ENCODE results near the gene EME1.
A peak's percentile ranks its signal among the peaks of the same experiment; 100 is the strongest.

Gene EME1

GRCh38 chr17:50356892-50357510 is 16.0 kb upstream of the EME1 start:
- Histone ChIP-seq H3K9me3 (ENCODE audit: control insufficient read depth, insufficient read depth, low read length) (no peaks in the 10 kb centered on the region), H3K36me3 (ENCODE audit: control insufficient read depth, insufficient read depth, low read length) (peaks cover 72% of the 10 kb centered on the region), H3K27me3 (ENCODE audit: control insufficient read depth, insufficient read depth, low read length) (no peaks in the 10 kb centered on the region), H3K4me1 (ENCODE audit: control insufficient read depth, insufficient read depth, low read length) (peaks cover under 1% of the 10 kb centered on the region; the same call in 1 of the 2 replicates), H3K27ac (ENCODE audit: low read depth, low read length) (no peak overlapping the region), H3K4me3 (ENCODE audit: low read depth, low read length) (no peak overlapping the region), H3K9ac (ENCODE audit: low read depth, low read length) (no peak overlapping the region)

DNA sequence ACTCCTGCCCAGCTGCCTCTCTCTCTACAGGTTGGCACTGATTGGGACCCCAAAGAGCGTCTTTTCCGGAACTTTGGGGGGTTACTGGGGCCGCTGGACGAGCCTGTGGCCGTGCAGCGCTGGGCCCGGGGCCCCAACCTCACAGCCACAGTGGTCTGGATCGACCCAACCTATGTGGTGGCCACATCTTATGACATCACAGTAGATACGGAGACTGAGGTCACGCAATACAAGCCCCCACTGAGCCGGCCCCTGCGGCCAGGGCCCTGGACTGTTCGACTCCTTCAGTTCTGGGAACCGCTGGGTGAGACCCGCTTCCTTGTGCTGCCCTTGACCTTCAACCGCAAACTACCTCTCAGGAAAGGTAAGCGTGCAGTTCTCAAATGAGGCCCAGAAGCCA is 14.9 kb upstream of the EME1 start:
- Histone ChIP-seq H3K9me3 (ENCODE audit: control insufficient read depth, insufficient read depth, low read length) (no peaks in the 10 kb centered on the region), H3K9ac (ENCODE audit: low read depth, low read length) (no peak overlapping the region), H3K27me3 (ENCODE audit: control insufficient read depth, insufficient read depth, low read length) (no peaks in the 10 kb centered on the region), H3K4me1 (ENCODE audit: control insufficient read depth, insufficient read depth, low read length) (peaks cover 8% of the 10 kb centered on the region), H3K36me3 (ENCODE audit: control insufficient read depth, insufficient read depth, low read length) (peaks cover 72% of the 10 kb centered on the region), H3K4me3 (ENCODE audit: low read depth, low read length) (no peak overlapping the region), H3K27ac (ENCODE audit: low read depth, low read length) (no peak overlapping the region)

DNA sequence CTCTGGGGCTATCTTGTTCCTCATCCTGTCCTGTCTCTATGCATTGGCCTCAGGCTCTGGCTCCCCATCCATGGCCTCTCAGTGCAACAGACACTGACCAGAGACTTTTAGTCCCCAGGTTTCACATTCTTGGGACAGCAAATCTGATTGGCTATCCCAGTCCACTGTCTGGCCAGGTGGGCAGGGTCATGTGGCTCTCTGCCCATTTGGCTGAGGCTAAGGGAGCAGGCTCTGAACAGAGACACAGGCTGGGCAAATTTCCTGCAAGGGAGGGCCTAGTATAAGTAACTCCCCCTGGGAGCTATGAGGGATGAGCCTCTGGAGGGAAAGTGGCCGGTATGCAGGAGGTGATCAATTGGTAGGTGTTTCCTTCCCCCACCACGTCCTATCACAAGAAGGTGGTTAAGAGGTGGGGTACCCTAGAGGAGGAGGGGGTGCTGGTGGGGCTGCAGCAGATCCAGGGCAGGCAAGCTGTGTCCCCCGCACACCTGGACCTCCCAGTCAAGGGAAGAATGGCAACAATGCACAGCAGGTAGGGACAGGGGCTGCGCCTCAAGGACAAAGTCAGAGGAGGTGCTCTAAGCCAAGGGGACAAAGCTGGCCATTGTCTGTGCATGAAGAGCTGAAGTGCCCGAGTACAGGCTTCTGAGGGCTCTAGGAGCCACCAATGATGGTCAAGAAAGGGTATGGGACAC is 13.9 kb upstream of the EME1 start:
- Histone ChIP-seq H3K9ac (ENCODE audit: low read depth, low read length) (no peak overlapping the region), H3K27ac (ENCODE audit: low read depth, low read length) (no peak overlapping the region), H3K36me3 (ENCODE audit: control insufficient read depth, insufficient read depth, low read length) (peaks cover 67% of the 10 kb centered on the region), H3K4me1 (ENCODE audit: control insufficient read depth, insufficient read depth, low read length) (peaks cover 16% of the 10 kb centered on the region), H3K27me3 (ENCODE audit: control insufficient read depth, insufficient read depth, low read length) (no peaks in the 10 kb centered on the region), H3K4me3 (ENCODE audit: low read depth, low read length) (no peak overlapping the region), H3K9me3 (ENCODE audit: control insufficient read depth, insufficient read depth, low read length) (no peaks in the 10 kb centered on the region)

- H3K4me3 ChIP-seq (ENCODE audit: low read depth, low read length) = no peak overlapping the region
- H3K27me3 ChIP-seq (ENCODE audit: control insufficient read depth, insufficient read depth, low read length) = no peaks in the 10 kb centered on the region
- H3K9ac ChIP-seq (ENCODE audit: low read depth, low read length) = no peak overlapping the region
- peaks cover 25% of the 10 kb centered on the region for H3K4me1 ChIP-seq (ENCODE audit: control insufficient read depth, insufficient read depth, low read length)
- H3K27ac ChIP-seq (ENCODE audit: low read depth, low read length) = no peak overlapping the region
- no peaks in the 10 kb centered on the region for H3K9me3 ChIP-seq (ENCODE audit: control insufficient read depth, insufficient read depth, low read length)
- peaks cover 58% of the 10 kb centered on the region for H3K36me3 ChIP-seq (ENCODE audit: control insufficient read depth, insufficient read depth, low read length)
These were observed 13.0 kb upstream of the EME1 start for GRCh38 chr17:50359998-50360461.

GRCh38 chr17:50360486-50361115 is 12.4 kb upstream of the EME1 start:
- Histone ChIP-seq H3K4me1 (ENCODE audit: control insufficient read depth, insufficient read depth, low read length) (peaks cover 30% of the 10 kb centered on the region), H3K9me3 (ENCODE audit: control insufficient read depth, insufficient read depth, low read length) (no peaks in the 10 kb centered on the region), H3K36me3 (ENCODE audit: control insufficient read depth, insufficient read depth, low read length) (peaks cover 52% of the 10 kb centered on the region), H3K9ac (ENCODE audit: low read depth, low read length) (no peak overlapping the region), H3K4me3 (ENCODE audit: low read depth, low read length) (no peak overlapping the region), H3K27ac (ENCODE audit: low read depth, low read length) (no peak overlapping the region), H3K27me3 (ENCODE audit: control insufficient read depth, insufficient read depth, low read length) (no peaks in the 10 kb centered on the region)

DNA sequence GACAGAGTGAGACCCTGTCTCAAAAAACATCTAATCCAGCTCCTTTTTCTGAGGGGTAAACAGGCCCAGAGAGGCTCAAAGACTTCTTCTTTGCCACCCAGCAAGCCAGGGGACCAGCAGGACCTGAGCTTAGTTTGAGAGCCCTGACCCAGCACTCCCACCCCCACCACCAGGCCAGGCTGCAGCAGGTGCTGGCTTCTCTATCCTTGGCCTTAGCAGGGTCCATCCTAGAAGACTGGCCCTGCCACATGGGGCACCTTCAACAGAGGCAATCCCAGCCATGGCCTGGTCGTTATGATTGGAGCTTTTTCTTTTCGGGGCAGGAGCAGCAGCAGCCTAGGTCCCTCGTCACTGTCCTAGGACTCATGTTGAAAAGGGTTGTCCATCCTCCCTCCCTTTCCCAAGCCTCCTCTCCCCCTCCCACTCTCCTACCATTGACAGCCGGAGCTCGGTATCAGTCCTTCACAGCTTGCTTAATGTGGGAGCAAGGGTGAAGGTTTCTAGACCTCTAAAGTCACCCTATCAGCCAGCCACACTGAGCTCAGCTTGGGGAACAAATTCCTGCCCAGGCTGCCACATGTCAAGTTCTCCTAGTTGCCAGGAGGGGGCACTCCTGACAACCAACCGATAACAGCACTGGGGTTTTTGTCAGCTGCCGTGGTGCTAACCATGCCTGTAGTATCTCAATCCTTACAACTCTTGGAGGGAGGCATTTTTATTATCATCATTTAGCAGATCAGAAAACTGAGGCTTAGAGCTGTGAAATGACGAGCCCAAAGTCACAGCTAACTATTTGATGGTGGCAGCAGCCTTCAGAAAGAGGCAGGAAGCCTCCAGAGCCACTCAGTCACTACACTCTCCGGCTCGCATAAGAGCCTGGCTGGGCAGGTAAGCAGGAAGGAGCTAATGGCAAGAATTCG is 11.2 kb upstream of the EME1 start:
- Histone ChIP-seq H3K9me3 (ENCODE audit: control insufficient read depth, insufficient read depth, low read length) (no peaks in the 10 kb centered on the region), H3K27ac (ENCODE audit: low read depth, low read length) (peak overlapping the region; percentile 40), H3K4me1 (ENCODE audit: control insufficient read depth, insufficient read depth, low read length) (peaks cover 33% of the 10 kb centered on the region), H3K4me3 (ENCODE audit: low read depth, low read length) (no peak overlapping the region), H3K36me3 (ENCODE audit: control insufficient read depth, insufficient read depth, low read length) (peaks cover 52% of the 10 kb centered on the region), H3K27me3 (ENCODE audit: control insufficient read depth, insufficient read depth, low read length) (no peaks in the 10 kb centered on the region), H3K9ac (ENCODE audit: low read depth, low read length) (no peak overlapping the region)

DNA sequence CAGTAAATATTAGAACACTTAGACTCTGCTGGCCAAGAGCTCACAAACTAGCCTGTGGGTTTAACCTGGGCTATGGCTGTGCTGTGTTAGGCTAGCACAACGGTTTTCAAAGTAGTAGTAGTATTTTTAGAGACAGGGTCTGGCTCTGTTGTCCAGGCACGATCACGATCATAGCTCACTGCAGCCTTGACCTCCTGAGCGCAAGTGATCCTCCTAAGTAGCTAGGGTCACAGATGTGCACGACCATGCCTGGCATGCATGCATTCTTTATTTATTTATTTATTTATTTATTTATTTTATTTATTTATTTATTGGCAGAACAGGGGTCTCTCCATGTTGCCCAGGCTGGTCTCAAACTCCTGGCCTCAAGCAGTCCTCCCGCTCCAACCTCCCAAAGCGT is 10.4 kb upstream of the EME1 start:
- no peak overlapping the region for H3K27ac ChIP-seq (ENCODE audit: low read depth, low read length)
- no peaks in the 10 kb centered on the region for H3K9me3 ChIP-seq (ENCODE audit: control insufficient read depth, insufficient read depth, low read length)
- peaks cover 55% of the 10 kb centered on the region for H3K36me3 ChIP-seq (ENCODE audit: control insufficient read depth, insufficient read depth, low read length)
- H3K9ac ChIP-seq (ENCODE audit: low read depth, low read length) = no peak overlapping the region
- H3K4me1 ChIP-seq (ENCODE audit: control insufficient read depth, insufficient read depth, low read length) = peaks cover 33% of the 10 kb centered on the region
- H3K4me3 ChIP-seq (ENCODE audit: low read depth, low read length) = no peak overlapping the region
- H3K27me3 ChIP-seq (ENCODE audit: control insufficient read depth, insufficient read depth, low read length) = no peaks in the 10 kb centered on the region

GRCh38 chr17:50363217-50364060 is 9.6 kb upstream of the EME1 start:
- peak overlapping the region; percentile 77 for H3K27ac ChIP-seq (ENCODE audit: low read depth, low read length)
- H3K4me3 ChIP-seq (ENCODE audit: low read depth, low read length) = 0 out of 2 replicates have a peak overlapping the region, but pooled peaks have one; percentile 5
- peaks cover 33% of the 10 kb centered on the region for H3K4me1 ChIP-seq (ENCODE audit: control insufficient read depth, insufficient read depth, low read length)
- no peaks in the 10 kb centered on the region for H3K27me3 ChIP-seq (ENCODE audit: control insufficient read depth, insufficient read depth, low read length)
- no peaks in the 10 kb centered on the region for H3K9me3 ChIP-seq (ENCODE audit: control insufficient read depth, insufficient read depth, low read length)
- no peak overlapping the region for H3K9ac ChIP-seq (ENCODE audit: low read depth, low read length)
- H3K36me3 ChIP-seq (ENCODE audit: control insufficient read depth, insufficient read depth, low read length) = peaks cover 55% of the 10 kb centered on the region

DNA sequence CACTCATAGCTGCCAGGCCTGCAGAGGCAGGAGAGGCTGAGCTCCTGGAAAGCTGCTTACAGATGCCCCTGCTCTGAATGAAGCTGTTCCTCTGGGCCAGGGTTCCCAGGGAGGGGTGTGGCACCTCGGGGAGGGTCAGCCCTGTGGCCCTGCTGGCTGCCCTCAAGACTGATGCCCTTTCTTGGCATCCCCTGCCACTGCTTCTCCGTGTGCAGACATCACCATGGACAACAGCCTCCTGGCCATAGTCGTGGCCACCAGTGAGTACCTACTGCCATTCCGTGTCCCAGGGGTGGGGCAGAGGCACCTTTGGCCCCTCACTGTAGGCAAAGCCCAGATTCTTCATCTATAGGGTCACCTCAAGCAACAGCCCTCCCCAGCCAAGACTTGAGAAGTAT is 9.0 kb upstream of the EME1 start:
- no peak overlapping the region for H3K4me3 ChIP-seq (ENCODE audit: low read depth, low read length)
- H3K27ac ChIP-seq (ENCODE audit: low read depth, low read length) = peak overlapping the region; percentile 60
- H3K9me3 ChIP-seq (ENCODE audit: control insufficient read depth, insufficient read depth, low read length) = no peaks in the 10 kb centered on the region
- no peaks in the 10 kb centered on the region for H3K27me3 ChIP-seq (ENCODE audit: control insufficient read depth, insufficient read depth, low read length)
- peaks cover 33% of the 10 kb centered on the region for H3K4me1 ChIP-seq (ENCODE audit: control insufficient read depth, insufficient read depth, low read length)
- H3K36me3 ChIP-seq (ENCODE audit: control insufficient read depth, insufficient read depth, low read length) = peaks cover 55% of the 10 kb centered on the region
- no peak overlapping the region for H3K9ac ChIP-seq (ENCODE audit: low read depth, low read length)

DNA sequence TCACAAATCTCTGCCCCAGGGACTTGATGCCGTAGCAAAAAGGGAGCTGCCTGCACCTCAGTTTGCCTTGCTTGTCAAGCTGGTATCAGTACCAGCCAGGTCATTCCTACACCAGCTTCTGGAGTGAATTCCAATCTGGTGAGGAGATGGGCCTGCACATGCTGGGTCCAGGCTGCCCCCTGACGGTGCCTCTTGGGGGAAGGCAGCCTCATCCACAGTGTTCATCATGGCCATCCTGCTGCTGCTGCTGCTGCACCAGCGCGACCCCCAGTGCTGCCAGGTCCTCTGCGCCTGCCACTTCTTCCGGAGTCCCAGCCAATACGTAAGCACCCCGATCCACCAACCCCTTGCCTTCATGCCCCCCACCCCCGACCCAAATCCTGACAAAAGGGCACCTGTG is 8.3 kb upstream of the EME1 start:
- Histone ChIP-seq H3K27ac (ENCODE audit: low read depth, low read length) (peak overlapping the region; percentile 60), H3K4me1 (ENCODE audit: control insufficient read depth, insufficient read depth, low read length) (peaks cover 33% of the 10 kb centered on the region), H3K9me3 (ENCODE audit: control insufficient read depth, insufficient read depth, low read length) (no peaks in the 10 kb centered on the region), H3K27me3 (ENCODE audit: control insufficient read depth, insufficient read depth, low read length) (no peaks in the 10 kb centered on the region), H3K4me3 (ENCODE audit: low read depth, low read length) (no peak overlapping the region), H3K36me3 (ENCODE audit: control insufficient read depth, insufficient read depth, low read length) (peaks cover 55% of the 10 kb centered on the region), H3K9ac (ENCODE audit: low read depth, low read length) (peak overlapping the region; percentile 23; the same call in 1 of the 2 replicates)
